Mesothelial cell of epicardium (in vitro differentiated cells): Measurements from ENCODE around the gene ABR. TPM values are rescaled to one million over a fixed set of nuclear protein-coding genes. Genes with fewer than 3 reads are reported as not detected.

Source experiments
- DNase-seq, 2 experiments: peaks; one replicate each; pipeline ENCODE4 v3.0.0; 2021; ENCODE audit warnings: low spot score in 2 of 2; ENCODE audit not compliant: unreplicated experiment in 2 of 2
- H3K27ac Mint-ChIP-seq: 2 replicates; pipeline ENCODE4 v1.8.0; 2021; ENCODE audit warnings: mixed read lengths
- H3K27me3 Mint-ChIP-seq: 2 replicates; pipeline ENCODE4 v1.8.0; 2021; ENCODE audit warnings: low read depth, mixed read lengths
- H3K36me3 Mint-ChIP-seq: 2 replicates; pipeline ENCODE4 v1.8.0; 2021; ENCODE audit warnings: mixed read lengths
- H3K4me1 Mint-ChIP-seq: 2 replicates; pipeline ENCODE4 v1.8.0; 2021; ENCODE audit warnings: mixed read lengths
- H3K4me3 Mint-ChIP-seq: 2 replicates; pipeline ENCODE4 v1.8.0; 2021; ENCODE audit warnings: mild to moderate bottlenecking, moderate library complexity, mixed read lengths
- H3K9me3 Mint-ChIP-seq: 2 replicates; pipeline ENCODE4 v1.8.0; 2021; ENCODE audit warnings: mixed read lengths
- CTCF ChIP-seq: fragments of 200-600 bp; sonication (generic); IDR thresholded peaks from one replicate; pipeline ENCODE4 v1.5.0; 2021; ENCODE audit warnings: antibody characterized with exemption; ENCODE audit not compliant: unreplicated experiment
- total RNA-seq: library from RNA; stranded (reverse); gene quantifications from 3 replicates; pipeline ENCODE4 v1.2.1, GENCODE V29; 2021

Gene ABR
- total RNA-seq, 1 donor from 2014 or later: 70.1 TPM

- TF ChIP-seq CTCF: no peak
- Mint-ChIP-seq H3K4me1 (no peaks in the 10 kb centered on the region), H3K27ac (no peak overlapping the region), H3K27me3 (peaks cover 59% of the 10 kb centered on the region), H3K9me3 (peaks cover 4% of the 10 kb centered on the region), H3K36me3 (no peaks in the 10 kb centered on the region), H3K4me3 (no peak overlapping the region)
- DNase-seq: no peak
Measured at GRCh38 chr17:1220346-1220745, 40.6 kb upstream of the ABR start.

GRCh38 chr17:1217089-1217385 lies 37.3 kb upstream of the ABR start:
- Mint-ChIP-seq H3K27me3 (peaks cover 65% of the 10 kb centered on the region), H3K9me3 (peaks cover 4% of the 10 kb centered on the region), H3K27ac (no peak overlapping the region), H3K4me3 (no peak overlapping the region), H3K4me1 (no peaks in the 10 kb centered on the region), H3K36me3 (no peaks in the 10 kb centered on the region)
- no peak for DNase-seq
- no peak for TF ChIP-seq CTCF

- H3K27ac Mint-ChIP-seq: no peak overlapping the region
- DNase-seq: no peak
- H3K4me1 Mint-ChIP-seq: no peaks in the 10 kb centered on the region
- peaks cover 67% of the 10 kb centered on the region for H3K27me3 Mint-ChIP-seq
- no peak for TF ChIP-seq CTCF
- peaks cover 2% of the 10 kb centered on the region for H3K9me3 Mint-ChIP-seq
- H3K36me3 Mint-ChIP-seq: no peaks in the 10 kb centered on the region
- H3K4me3 Mint-ChIP-seq: no peak overlapping the region
Measured at GRCh38 chr17:1216217-1217088, 36.7 kb upstream of the ABR start.

GRCh38 chr17:1212946-1213345 lies 33.2 kb upstream of the ABR start:
- Mint-ChIP-seq H3K27ac (no peak overlapping the region), H3K4me3 (no peak overlapping the region), H3K36me3 (no peaks in the 10 kb centered on the region), H3K27me3 (peaks cover 74% of the 10 kb centered on the region), H3K4me1 (no peaks in the 10 kb centered on the region), H3K9me3 (no peaks in the 10 kb centered on the region)
- TF ChIP-seq CTCF: no peak
- DNase-seq: no peak

- H3K9me3 Mint-ChIP-seq: no peaks in the 10 kb centered on the region
- no peak for TF ChIP-seq CTCF
- no peaks in the 10 kb centered on the region for H3K36me3 Mint-ChIP-seq
- H3K27me3 Mint-ChIP-seq: peaks cover 74% of the 10 kb centered on the region
- no peak overlapping the region for H3K27ac Mint-ChIP-seq
- H3K4me3 Mint-ChIP-seq: no peak overlapping the region
- DNase-seq: no peak
- H3K4me1 Mint-ChIP-seq: no peaks in the 10 kb centered on the region
Measured at GRCh38 chr17:1211287-1211686, 31.5 kb upstream of the ABR start.
